PC-3 (cell line): ENCODE data around the gene CGN. TPM values are rescaled to one million over a fixed set of nuclear protein-coding genes. Genes with fewer than 3 reads are reported as not detected.

Experiments
- ATAC-seq: fragments of 200-7000 bp; cut with Tn5 transposase; 2 replicates; pipeline ENCODE4 v1.9.1; 2020; ENCODE audit warnings: mild to moderate bottlenecking, moderate library complexity
- BruUV-seq: library from RNA; stranded (reverse); fragments of 400-500 nt; replicated peaks from 2 replicates; lab custom pipeline; 2021; lab: Mats Ljungman, UMichigan
- CTCF ChIA-PET: fragments of 300-600 bp; sonication (Branson Sonifier 250); formaldehyde crosslinking; loops from one replicate; lab custom pipeline; 2022; ENCODE audit warnings: antibody characterized with exemption; lab: Charles Lee
- POLR2A ChIA-PET: fragments of 300-600 bp; sonication (Branson Sonifier 250); formaldehyde crosslinking; loops from one replicate; lab custom pipeline; 2022; ENCODE audit warnings: antibody characterized with exemption; ENCODE audit not compliant: unreplicated experiment; lab: Charles Lee
- DNase-seq: peaks from one replicate; pipeline ENCODE4 v3.0.0-alpha.2; 2015
- H2AFZ ChIP-seq: fragments of 300-600 bp; sonication (generic); 2 replicates; pipeline ENCODE4 v1.6.0; 2016; ENCODE audit warnings: antibody characterized with exemption, low read length
- H3F3A ChIP-seq: fragments of 300-600 bp; sonication (generic); one replicate; pipeline ENCODE4 v1.6.0; 2017; ENCODE audit warnings: antibody characterized with exemption, low read length, control low read depth, mild to moderate bottlenecking; ENCODE audit not compliant: unreplicated experiment
- H3K27ac ChIP-seq: fragments of 300-600 bp; sonication (generic); 2 replicates; pipeline ENCODE4 v1.5.1; 2016; ENCODE audit warnings: mild to moderate bottlenecking, low read length
- H3K27me3 ChIP-seq: fragments of 300-600 bp; sonication (generic); 2 replicates; pipeline ENCODE4 v1.6.1; 2016; ENCODE audit warnings: low read length, mixed read lengths
- H3K36me3 ChIP-seq: fragments of 300-600 bp; sonication (generic); 2 replicates; pipeline ENCODE4 v1.6.1; 2016; ENCODE audit warnings: low read depth, mixed run types, low read length, mixed read lengths
- H3K4me1 ChIP-seq: fragments of 300-600 bp; sonication (generic); 2 replicates; pipeline ENCODE4 v1.5.1; 2016; ENCODE audit warnings: low read length; ENCODE audit not compliant: insufficient read depth
- H3K4me2 ChIP-seq: fragments of 300-600 bp; sonication (generic); 2 replicates; pipeline ENCODE4 v1.6.0; 2016; ENCODE audit warnings: low read length
- H3K4me3 ChIP-seq: fragments of 300-600 bp; sonication (generic); 2 replicates; pipeline ENCODE4 v1.5.1; 2016; ENCODE audit warnings: mild to moderate bottlenecking, low read length, mixed read lengths
- H3K79me2 ChIP-seq: fragments of 300-600 bp; sonication (generic); 2 replicates; pipeline ENCODE4 v1.6.1; 2017; ENCODE audit warnings: low read length, mixed read lengths
- H3K9ac ChIP-seq: fragments of 300-600 bp; sonication (generic); 2 replicates; pipeline ENCODE4 v1.6.0; 2016; ENCODE audit warnings: mild to moderate bottlenecking, low read length
- H3K9me2 ChIP-seq: fragments of 300-600 bp; sonication (generic); replicated peaks from 2 replicates; pipeline ENCODE4 v1.6.1; 2016; ENCODE audit warnings: mixed run types, low read length, mixed read lengths
- H3K9me3 ChIP-seq: fragments of 300-600 bp; sonication (generic); 2 replicates; pipeline ENCODE4 v1.6.1; 2016; ENCODE audit warnings: low read length, mixed read lengths
- H4K20me1 ChIP-seq: fragments of 300-600 bp; sonication (generic); 2 replicates; pipeline ENCODE4 v1.6.1; 2016; ENCODE audit warnings: low read length, mixed read lengths
- CTCF ChIP-seq: fragments of 300-600 bp; sonication (generic); conservative IDR thresholded peaks from 2 replicates; pipeline ENCODE4 v1.5.1; 2017; ENCODE audit warnings: antibody characterized with exemption, low read depth, mild to moderate bottlenecking, low read length
- EZH2 ChIP-seq: fragments of 300-600 bp; sonication (generic); IDR thresholded peaks from one replicate; pipeline ENCODE4 v1.6.1; 2017; ENCODE audit warnings: antibody characterized with exemption, mild to moderate bottlenecking, low read length; ENCODE audit not compliant: unreplicated experiment
- EZH2phosphoT487 ChIP-seq: fragments of 300-600 bp; sonication (generic); IDR thresholded peaks from 2 replicates; pipeline ENCODE4 v1.6.1; 2018; ENCODE audit warnings: mild to moderate bottlenecking, antibody characterized with exemption, low read length, borderline replicate concordance
- intact Hi-C: fragments of 100-400 bp; cut with micrococcal nuclease; formaldehyde crosslinking; loops from 2 replicates; pipeline ENCODE4 v1.9.0; 2023
- total RNA-seq: library from RNA; depleted of rRNA; stranded (reverse); fragments of >200 nt; gene quantifications from 2 replicates; pipeline ENCODE4 v1.2.3, GENCODE V29; 2014

The CGN gene
- total RNA-seq, 1 experiment from 2014 or later: 13.3 TPM

- Histone ChIP-seq H3K27ac (no peak overlapping the region), H3K9me3 (no peaks in the 10 kb centered on the region), H3K79me2 (no peaks in the 10 kb centered on the region), H3K4me1 (no peaks in the 10 kb centered on the region), H3K36me3 (no peaks in the 10 kb centered on the region), H3K27me3 (no peaks in the 10 kb centered on the region), H4K20me1 (no peaks in the 10 kb centered on the region), H2AFZ (no peak overlapping the region), H3K9ac (no peak overlapping the region), H3F3A (no peaks in the 10 kb centered on the region), H3K4me2 (no peak overlapping the region), H3K9me2 (no peaks in the 10 kb centered on the region), H3K4me3 (no peak overlapping the region)
- DNase-seq (no peak), ATAC-seq (no peak)
- intact Hi-C loops: no loop called here
- CTCF ChIA-PET: no interaction called here
- no TSS peak for BruUV-seq
- TF ChIP-seq EZH2 (no peak), CTCF (no peak), EZH2phosphoT487 (no peak)
- POLR2A ChIA-PET: no interaction called here
Observed at GRCh38 chr1:151486557-151486956, 24.6 kb upstream of the CGN start.

- TF ChIP-seq EZH2: no peak
- no peak for TF ChIP-seq EZH2phosphoT487
- TF ChIP-seq CTCF: no peak
- no peaks in the 10 kb centered on the region for H3K9me2 ChIP-seq
- H3F3A ChIP-seq: no peaks in the 10 kb centered on the region
- H3K4me1 ChIP-seq: peaks cover 16% of the 10 kb centered on the region
- no peak for DNase-seq
- intact Hi-C loops: no loop called here
- H3K79me2 ChIP-seq: no peaks in the 10 kb centered on the region
- no peaks in the 10 kb centered on the region for H3K27me3 ChIP-seq
- H4K20me1 ChIP-seq: no peaks in the 10 kb centered on the region
- no peaks in the 10 kb centered on the region for H3K9me3 ChIP-seq
- ATAC-seq: no peak
- POLR2A ChIA-PET: interaction anchor here (0.6 kb wide), 1 partner anchor 8 kb away, joined by 12 read pairs; no protein-coding TSS in a partner anchor
- no TSS peak for BruUV-seq
- H3K9ac ChIP-seq: no peak overlapping the region
- no peak overlapping the region for H3K4me3 ChIP-seq
- H3K27ac ChIP-seq: no peak overlapping the region
- CTCF ChIA-PET: no interaction called here
- no peak overlapping the region for H2AFZ ChIP-seq
- H3K4me2 ChIP-seq: no peak overlapping the region
- H3K36me3 ChIP-seq: no peaks in the 10 kb centered on the region
Observed at GRCh38 chr1:151491641-151492040, 19.5 kb upstream of the CGN start.

- Histone ChIP-seq H3K27ac (no peak overlapping the region), H3K36me3 (no peaks in the 10 kb centered on the region), H3F3A (no peaks in the 10 kb centered on the region), H3K9me3 (no peaks in the 10 kb centered on the region), H3K4me3 (no peak overlapping the region), H3K4me2 (no peak overlapping the region), H3K79me2 (no peaks in the 10 kb centered on the region), H2AFZ (no peak overlapping the region), H4K20me1 (no peaks in the 10 kb centered on the region), H3K9me2 (no peaks in the 10 kb centered on the region), H3K27me3 (no peaks in the 10 kb centered on the region), H3K4me1 (peaks cover 16% of the 10 kb centered on the region), H3K9ac (no peak overlapping the region)
- BruUV-seq: no TSS peak
- TF ChIP-seq EZH2: no peak
- TF ChIP-seq CTCF: no peak
- TF ChIP-seq EZH2phosphoT487: no peak
- ChIA-PET CTCF (no interaction called here), POLR2A (interaction anchor here (0.6 kb wide), 1 partner anchor 8 kb away, joined by 12 read pairs; no protein-coding TSS in a partner anchor)
- intact Hi-C loops: no loop called here
- DNase-seq: no peak
- ATAC-seq: no peak
Observed at GRCh38 chr1:151492120-151492519, 19.1 kb upstream of the CGN start.
